ENCODE measurements around the gene C2CD2L. TPM values are rescaled to one million over a fixed set of nuclear protein-coding genes. Genes with fewer than 3 reads are reported as not detected.

Gene C2CD2L
- total RNA-seq, 1 experiment from 2014 or later: 6.4 TPM

DNA sequence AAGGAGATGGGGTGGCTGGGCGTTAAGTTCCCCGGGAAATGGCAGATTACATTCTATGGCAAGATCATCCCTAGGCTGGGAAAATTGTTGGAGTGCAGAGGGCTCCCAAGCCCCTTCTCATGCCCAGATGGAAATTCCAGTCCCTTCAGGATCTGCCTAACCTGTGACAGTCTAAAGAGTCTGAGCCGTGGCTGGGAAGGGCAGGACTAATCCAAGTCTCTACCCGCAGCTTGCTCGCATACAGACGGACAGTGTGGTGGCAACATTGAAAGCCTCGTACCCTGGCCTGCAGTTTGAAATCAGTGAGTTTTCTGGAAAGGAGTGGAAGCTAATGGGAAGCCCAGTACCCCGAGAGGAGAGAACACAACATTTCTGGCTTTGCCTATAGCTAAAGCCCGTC is 18.7 kb upstream of the C2CD2L start:
- Mint-ChIP-seq H3K9me3 (no peaks in the 10 kb centered on the region), H3K27me3 (ENCODE audit: low read depth) (no peaks in the 10 kb centered on the region), H3K36me3 (peaks cover 15% of the 10 kb centered on the region), H3K27ac (peak overlapping the region; percentile 47; the same call in 1 of the 2 replicates), H3K4me3 (no peak overlapping the region), H3K4me1 (peaks cover 15% of the 10 kb centered on the region)
- no peak for DNase-seq (ENCODE audit: low spot score)
- no peak for ATAC-seq
- POLR2A ChIA-PET: no interaction called here
- CTCF ChIA-PET: interaction anchor here (0.6 kb wide), 1 partner anchor 56 kb away, joined by 5 read pairs; no protein-coding TSS in a partner anchor
- TF ChIP-seq, protein P1, sequence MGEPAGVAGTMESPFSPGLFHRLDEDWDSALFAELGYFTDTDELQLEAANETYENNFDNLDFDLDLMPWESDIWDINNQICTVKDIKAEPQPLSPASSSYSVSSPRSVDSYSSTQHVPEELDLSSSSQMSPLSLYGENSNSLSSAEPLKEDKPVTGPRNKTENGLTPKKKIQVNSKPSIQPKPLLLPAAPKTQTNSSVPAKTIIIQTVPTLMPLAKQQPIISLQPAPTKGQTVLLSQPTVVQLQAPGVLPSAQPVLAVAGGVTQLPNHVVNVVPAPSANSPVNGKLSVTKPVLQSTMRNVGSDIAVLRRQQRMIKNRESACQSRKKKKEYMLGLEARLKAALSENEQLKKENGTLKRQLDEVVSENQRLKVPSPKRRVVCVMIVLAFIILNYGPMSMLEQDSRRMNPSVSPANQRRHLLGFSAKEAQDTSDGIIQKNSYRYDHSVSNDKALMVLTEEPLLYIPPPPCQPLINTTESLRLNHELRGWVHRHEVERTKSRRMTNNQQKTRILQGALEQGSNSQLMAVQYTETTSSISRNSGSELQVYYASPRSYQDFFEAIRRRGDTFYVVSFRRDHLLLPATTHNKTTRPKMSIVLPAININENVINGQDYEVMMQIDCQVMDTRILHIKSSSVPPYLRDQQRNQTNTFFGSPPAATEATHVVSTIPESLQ (CRISPR knock-in tag; IDR thresholded peaks at IDR 0.05): no peak
- TF ChIP-seq, protein P2, sequence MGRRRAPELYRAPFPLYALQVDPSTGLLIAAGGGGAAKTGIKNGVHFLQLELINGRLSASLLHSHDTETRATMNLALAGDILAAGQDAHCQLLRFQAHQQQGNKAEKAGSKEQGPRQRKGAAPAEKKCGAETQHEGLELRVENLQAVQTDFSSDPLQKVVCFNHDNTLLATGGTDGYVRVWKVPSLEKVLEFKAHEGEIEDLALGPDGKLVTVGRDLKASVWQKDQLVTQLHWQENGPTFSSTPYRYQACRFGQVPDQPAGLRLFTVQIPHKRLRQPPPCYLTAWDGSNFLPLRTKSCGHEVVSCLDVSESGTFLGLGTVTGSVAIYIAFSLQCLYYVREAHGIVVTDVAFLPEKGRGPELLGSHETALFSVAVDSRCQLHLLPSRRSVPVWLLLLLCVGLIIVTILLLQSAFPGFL (CRISPR knock-in tag; IDR thresholded peaks at IDR 0.05; ENCODE audit: borderline replicate concordance): no peak
- TF ChIP-seq TEAD4 (CRISPR knock-in tag; IDR thresholded peaks at IDR 0.05) (no peak), TCF7 (CRISPR knock-in tag; IDR thresholded peaks at IDR 0.05; ENCODE audit: low read depth) (no peak), PRRX2 (CRISPR knock-in tag; IDR thresholded peaks at IDR 0.05) (no peak), KAT7 (CRISPR knock-in tag; IDR thresholded peaks at IDR 0.05; ENCODE audit: borderline replicate concordance) (no peak), JUN (CRISPR knock-in tag; IDR thresholded peaks at IDR 0.05) (no peak), ZNF671 (CRISPR knock-in tag; IDR thresholded peaks at IDR 0.05) (no peak), CREB1 (CRISPR knock-in tag; IDR thresholded peaks at IDR 0.05) (no peak), GRHL2 (CRISPR knock-in tag; IDR thresholded peaks at IDR 0.05; ENCODE audit: insufficient replicate concordance, severe bottlenecking) (no peak), ZNF232 (CRISPR knock-in tag; IDR thresholded peaks at IDR 0.05) (no peak)
- TF ChIP-seq, protein P3, sequence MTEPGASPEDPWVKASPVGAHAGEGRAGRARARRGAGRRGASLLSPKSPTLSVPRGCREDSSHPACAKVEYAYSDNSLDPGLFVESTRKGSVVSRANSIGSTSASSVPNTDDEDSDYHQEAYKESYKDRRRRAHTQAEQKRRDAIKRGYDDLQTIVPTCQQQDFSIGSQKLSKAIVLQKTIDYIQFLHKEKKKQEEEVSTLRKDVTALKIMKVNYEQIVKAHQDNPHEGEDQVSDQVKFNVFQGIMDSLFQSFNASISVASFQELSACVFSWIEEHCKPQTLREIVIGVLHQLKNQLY (CRISPR knock-in tag; IDR thresholded peaks at IDR 0.05): no peak
- TF ChIP-seq, protein P4, sequence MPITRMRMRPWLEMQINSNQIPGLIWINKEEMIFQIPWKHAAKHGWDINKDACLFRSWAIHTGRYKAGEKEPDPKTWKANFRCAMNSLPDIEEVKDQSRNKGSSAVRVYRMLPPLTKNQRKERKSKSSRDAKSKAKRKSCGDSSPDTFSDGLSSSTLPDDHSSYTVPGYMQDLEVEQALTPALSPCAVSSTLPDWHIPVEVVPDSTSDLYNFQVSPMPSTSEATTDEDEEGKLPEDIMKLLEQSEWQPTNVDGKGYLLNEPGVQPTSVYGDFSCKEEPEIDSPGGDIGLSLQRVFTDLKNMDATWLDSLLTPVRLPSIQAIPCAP (CRISPR knock-in tag; IDR thresholded peaks at IDR 0.05): no peak
- TF ChIP-seq, protein P5, sequence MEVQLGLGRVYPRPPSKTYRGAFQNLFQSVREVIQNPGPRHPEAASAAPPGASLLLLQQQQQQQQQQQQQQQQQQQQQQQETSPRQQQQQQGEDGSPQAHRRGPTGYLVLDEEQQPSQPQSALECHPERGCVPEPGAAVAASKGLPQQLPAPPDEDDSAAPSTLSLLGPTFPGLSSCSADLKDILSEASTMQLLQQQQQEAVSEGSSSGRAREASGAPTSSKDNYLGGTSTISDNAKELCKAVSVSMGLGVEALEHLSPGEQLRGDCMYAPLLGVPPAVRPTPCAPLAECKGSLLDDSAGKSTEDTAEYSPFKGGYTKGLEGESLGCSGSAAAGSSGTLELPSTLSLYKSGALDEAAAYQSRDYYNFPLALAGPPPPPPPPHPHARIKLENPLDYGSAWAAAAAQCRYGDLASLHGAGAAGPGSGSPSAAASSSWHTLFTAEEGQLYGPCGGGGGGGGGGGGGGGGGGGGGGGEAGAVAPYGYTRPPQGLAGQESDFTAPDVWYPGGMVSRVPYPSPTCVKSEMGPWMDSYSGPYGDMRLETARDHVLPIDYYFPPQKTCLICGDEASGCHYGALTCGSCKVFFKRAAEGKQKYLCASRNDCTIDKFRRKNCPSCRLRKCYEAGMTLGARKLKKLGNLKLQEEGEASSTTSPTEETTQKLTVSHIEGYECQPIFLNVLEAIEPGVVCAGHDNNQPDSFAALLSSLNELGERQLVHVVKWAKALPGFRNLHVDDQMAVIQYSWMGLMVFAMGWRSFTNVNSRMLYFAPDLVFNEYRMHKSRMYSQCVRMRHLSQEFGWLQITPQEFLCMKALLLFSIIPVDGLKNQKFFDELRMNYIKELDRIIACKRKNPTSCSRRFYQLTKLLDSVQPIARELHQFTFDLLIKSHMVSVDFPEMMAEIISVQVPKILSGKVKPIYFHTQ (CRISPR knock-in tag; IDR thresholded peaks at IDR 0.05): no peak
- TF ChIP-seq, protein P6, sequence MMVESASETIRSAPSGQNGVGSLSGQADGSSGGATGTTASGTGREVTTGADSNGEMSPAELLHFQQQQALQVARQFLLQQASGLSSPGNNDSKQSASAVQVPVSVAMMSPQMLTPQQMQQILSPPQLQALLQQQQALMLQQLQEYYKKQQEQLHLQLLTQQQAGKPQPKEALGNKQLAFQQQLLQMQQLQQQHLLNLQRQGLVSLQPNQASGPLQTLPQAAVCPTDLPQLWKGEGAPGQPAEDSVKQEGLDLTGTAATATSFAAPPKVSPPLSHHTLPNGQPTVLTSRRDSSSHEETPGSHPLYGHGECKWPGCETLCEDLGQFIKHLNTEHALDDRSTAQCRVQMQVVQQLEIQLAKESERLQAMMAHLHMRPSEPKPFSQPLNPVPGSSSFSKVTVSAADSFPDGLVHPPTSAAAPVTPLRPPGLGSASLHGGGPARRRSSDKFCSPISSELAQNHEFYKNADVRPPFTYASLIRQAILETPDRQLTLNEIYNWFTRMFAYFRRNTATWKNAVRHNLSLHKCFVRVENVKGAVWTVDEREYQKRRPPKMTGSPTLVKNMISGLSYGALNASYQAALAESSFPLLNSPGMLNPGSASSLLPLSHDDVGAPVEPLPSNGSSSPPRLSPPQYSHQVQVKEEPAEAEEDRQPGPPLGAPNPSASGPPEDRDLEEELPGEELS (CRISPR knock-in tag; IDR thresholded peaks at IDR 0.05): no peak
- TF ChIP-seq, protein P7, sequence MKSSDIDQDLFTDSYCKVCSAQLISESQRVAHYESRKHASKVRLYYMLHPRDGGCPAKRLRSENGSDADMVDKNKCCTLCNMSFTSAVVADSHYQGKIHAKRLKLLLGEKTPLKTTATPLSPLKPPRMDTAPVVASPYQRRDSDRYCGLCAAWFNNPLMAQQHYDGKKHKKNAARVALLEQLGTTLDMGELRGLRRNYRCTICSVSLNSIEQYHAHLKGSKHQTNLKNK (CRISPR knock-in tag; IDR thresholded peaks at IDR 0.05): no peak
- TF ChIP-seq, protein P8, sequence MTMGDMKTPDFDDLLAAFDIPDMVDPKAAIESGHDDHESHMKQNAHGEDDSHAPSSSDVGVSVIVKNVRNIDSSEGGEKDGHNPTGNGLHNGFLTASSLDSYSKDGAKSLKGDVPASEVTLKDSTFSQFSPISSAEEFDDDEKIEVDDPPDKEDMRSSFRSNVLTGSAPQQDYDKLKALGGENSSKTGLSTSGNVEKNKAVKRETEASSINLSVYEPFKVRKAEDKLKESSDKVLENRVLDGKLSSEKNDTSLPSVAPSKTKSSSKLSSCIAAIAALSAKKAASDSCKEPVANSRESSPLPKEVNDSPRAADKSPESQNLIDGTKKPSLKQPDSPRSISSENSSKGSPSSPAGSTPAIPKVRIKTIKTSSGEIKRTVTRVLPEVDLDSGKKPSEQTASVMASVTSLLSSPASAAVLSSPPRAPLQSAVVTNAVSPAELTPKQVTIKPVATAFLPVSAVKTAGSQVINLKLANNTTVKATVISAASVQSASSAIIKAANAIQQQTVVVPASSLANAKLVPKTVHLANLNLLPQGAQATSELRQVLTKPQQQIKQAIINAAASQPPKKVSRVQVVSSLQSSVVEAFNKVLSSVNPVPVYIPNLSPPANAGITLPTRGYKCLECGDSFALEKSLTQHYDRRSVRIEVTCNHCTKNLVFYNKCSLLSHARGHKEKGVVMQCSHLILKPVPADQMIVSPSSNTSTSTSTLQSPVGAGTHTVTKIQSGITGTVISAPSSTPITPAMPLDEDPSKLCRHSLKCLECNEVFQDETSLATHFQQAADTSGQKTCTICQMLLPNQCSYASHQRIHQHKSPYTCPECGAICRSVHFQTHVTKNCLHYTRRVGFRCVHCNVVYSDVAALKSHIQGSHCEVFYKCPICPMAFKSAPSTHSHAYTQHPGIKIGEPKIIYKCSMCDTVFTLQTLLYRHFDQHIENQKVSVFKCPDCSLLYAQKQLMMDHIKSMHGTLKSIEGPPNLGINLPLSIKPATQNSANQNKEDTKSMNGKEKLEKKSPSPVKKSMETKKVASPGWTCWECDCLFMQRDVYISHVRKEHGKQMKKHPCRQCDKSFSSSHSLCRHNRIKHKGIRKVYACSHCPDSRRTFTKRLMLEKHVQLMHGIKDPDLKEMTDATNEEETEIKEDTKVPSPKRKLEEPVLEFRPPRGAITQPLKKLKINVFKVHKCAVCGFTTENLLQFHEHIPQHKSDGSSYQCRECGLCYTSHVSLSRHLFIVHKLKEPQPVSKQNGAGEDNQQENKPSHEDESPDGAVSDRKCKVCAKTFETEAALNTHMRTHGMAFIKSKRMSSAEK (CRISPR knock-in tag; IDR thresholded peaks at IDR 0.05; ENCODE audit: borderline replicate concordance): no peak
- TF ChIP-seq, protein P9, sequence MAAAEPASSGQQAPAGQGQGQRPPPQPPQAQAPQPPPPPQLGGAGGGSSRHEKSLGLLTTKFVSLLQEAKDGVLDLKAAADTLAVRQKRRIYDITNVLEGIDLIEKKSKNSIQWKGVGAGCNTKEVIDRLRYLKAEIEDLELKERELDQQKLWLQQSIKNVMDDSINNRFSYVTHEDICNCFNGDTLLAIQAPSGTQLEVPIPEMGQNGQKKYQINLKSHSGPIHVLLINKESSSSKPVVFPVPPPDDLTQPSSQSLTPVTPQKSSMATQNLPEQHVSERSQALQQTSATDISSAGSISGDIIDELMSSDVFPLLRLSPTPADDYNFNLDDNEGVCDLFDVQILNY (CRISPR knock-in tag; IDR thresholded peaks at IDR 0.05): no peak
